ENCODE data around the gene CLIC6. TPM values are rescaled to one million over a fixed set of nuclear protein-coding genes. Genes with fewer than 3 reads are reported as not detected.

The CLIC6 gene
- total and polyA plus RNA-seq, 9 of the 15 experiments (the other 6 are each of a cell fraction or from before 2014, with no cell fraction given), result not detected

DNA sequence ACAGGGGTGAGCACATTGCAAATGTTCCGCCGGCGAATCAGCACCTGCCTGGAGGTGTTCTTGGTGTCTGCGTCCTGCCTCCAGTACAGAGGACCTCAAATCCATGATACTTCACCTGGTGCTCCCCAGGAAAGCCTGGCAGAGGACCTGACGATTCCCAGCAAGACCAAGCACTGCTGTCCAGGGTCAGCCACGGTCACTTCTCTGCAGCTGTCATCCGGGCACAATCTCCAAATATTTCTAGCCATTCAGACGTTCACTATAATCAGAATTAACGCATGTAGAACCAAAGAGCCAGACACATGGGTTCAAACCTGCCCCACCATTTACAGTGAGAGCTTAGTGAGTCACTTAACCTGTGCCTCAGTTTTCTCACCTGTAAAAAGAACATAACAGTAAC is 74.5 kb downstream of the CLIC6 start (continued):
- TF ChIP-seq HSF4 (CRISPR knock-in tag; IDR thresholded peaks at IDR 0.05; ENCODE audit: borderline replicate concordance) (no peak), KAT2B (IDR thresholded peaks at IDR 0.05; ENCODE audit: low read depth, low read length) (no peak)

DNA sequence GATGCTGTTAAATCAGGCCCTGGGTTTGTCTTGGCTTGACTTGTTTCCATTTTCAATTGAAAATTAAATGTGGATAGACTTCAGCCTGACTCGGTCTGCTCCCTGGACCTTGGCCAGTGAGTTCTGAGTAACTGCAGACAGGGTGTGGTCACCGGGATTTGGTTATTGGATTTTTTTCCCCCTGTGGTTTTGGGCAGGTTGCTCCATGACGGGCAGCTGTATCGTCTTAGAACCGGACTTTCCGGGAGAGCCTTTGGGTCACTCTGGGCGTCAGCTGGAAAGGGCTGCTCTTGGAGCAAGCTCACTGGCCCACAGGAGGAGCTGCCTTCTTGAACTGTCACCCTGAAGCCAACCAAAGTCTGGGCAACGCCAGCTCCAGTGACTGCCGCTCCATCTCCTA is 75.0 kb downstream of the CLIC6 start:
- H3K27ac ChIP-seq (ENCODE audit: extremely low read depth, low read depth, low read length), result no peak overlapping the region
- H3K4me2 ChIP-seq (ENCODE audit: insufficient read depth, low read length), result no peak overlapping the region
- FAIRE-seq (no peak), DNase-seq (ENCODE audit: extremely low read depth in 1 of 4, low spot score in 3 of 4) (no peak), ATAC-seq (no peak)
- intact Hi-C loops (cut with micrococcal nuclease) (loop anchor here (2.0 to 10.0 kb wide), 2 partner anchors 461 to 765 kb away; no protein-coding TSS in a partner anchor), in situ Hi-C loops (cut with MboI) (loop anchor here (10.0 kb wide), 2 partner anchors 661 to 1101 kb away; no protein-coding TSS in a partner anchor)
- CTCF ChIA-PET (ENCODE audit: low intra/inter-chr PET ratio), result interaction anchor here (0.6 to 3.0 kb wide), 3 partner anchors 1096 to 1291 kb away, joined by 3 to 14 read pairs (median 4); no protein-coding TSS in a partner anchor
- H3K9me1 ChIP-seq (ENCODE audit: control insufficient read depth, insufficient read depth, low read length), result no peaks in the 10 kb centered on the region
- no peak overlapping the region for H3K4me3 ChIP-seq
- 4% methylated on average over 9 of the region's 9 CpGs for WGBS (ENCODE audit: insufficient coverage, low coverage, missing lambda C conversion rate)
- H3K27me3 ChIP-seq (ENCODE audit: control insufficient read depth in 2 of 2, insufficient read depth in 2 of 2, low read length in 2 of 2), result peaks cover 7 to 41% of the 10 kb centered on the region in 2 experiments
- H3K4me1 ChIP-seq (replicated peaks in 1 of 2; ENCODE audit: control insufficient read depth in 2 of 2, insufficient read depth in 2 of 2, low read length in 2 of 2), result peaks cover 4 to 6% of the 10 kb centered on the region in 2 experiments; a peak in 3 of 5 replicates
- no peak overlapping the region for H2AFZ ChIP-seq (ENCODE audit: low read depth, low read length)
- H3K36me3 ChIP-seq (ENCODE audit: control insufficient read depth, insufficient read depth, low read length), result no peaks in the 10 kb centered on the region
- POLR2A ChIA-PET, result interaction anchor here (0.7 to 0.8 kb wide), 2 partner anchors 37 to 1026 kb away, joined by 3 read pairs; no protein-coding TSS in a partner anchor
- no peak overlapping the region for H3K9ac ChIP-seq (ENCODE audit: insufficient read depth in 1 of 2, low read depth in 2 of 2, low read length in 2 of 2)
- no peaks in the 10 kb centered on the region for H3K79me2 ChIP-seq (ENCODE audit: control insufficient read depth, insufficient read depth, low read length)
- no TSS peak for BruUV-seq (replicated peaks)
- no peaks in the 10 kb centered on the region for H4K20me1 ChIP-seq (replicated peaks; ENCODE audit: control insufficient read depth, insufficient read depth, low read length)
- no peaks in the 10 kb centered on the region for H3K9me3 ChIP-seq (replicated peaks; ENCODE audit: control insufficient read depth, insufficient read depth, low read depth, low read length)
- TF ChIP-seq C11orf30 (IDR thresholded peaks at IDR 0.05; ENCODE audit: low read depth) (no peak), SMAD4 (CRISPR knock-in tag; conservative IDR thresholded peaks at IDR 0.05) (no peak)
- TF ChIP-seq, protein P1, sequence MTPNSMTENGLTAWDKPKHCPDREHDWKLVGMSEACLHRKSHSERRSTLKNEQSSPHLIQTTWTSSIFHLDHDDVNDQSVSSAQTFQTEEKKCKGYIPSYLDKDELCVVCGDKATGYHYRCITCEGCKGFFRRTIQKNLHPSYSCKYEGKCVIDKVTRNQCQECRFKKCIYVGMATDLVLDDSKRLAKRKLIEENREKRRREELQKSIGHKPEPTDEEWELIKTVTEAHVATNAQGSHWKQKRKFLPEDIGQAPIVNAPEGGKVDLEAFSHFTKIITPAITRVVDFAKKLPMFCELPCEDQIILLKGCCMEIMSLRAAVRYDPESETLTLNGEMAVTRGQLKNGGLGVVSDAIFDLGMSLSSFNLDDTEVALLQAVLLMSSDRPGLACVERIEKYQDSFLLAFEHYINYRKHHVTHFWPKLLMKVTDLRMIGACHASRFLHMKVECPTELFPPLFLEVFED (CRISPR knock-in tag; conservative IDR thresholded peaks at IDR 0.05), result no peak
- TF ChIP-seq, protein P2, sequence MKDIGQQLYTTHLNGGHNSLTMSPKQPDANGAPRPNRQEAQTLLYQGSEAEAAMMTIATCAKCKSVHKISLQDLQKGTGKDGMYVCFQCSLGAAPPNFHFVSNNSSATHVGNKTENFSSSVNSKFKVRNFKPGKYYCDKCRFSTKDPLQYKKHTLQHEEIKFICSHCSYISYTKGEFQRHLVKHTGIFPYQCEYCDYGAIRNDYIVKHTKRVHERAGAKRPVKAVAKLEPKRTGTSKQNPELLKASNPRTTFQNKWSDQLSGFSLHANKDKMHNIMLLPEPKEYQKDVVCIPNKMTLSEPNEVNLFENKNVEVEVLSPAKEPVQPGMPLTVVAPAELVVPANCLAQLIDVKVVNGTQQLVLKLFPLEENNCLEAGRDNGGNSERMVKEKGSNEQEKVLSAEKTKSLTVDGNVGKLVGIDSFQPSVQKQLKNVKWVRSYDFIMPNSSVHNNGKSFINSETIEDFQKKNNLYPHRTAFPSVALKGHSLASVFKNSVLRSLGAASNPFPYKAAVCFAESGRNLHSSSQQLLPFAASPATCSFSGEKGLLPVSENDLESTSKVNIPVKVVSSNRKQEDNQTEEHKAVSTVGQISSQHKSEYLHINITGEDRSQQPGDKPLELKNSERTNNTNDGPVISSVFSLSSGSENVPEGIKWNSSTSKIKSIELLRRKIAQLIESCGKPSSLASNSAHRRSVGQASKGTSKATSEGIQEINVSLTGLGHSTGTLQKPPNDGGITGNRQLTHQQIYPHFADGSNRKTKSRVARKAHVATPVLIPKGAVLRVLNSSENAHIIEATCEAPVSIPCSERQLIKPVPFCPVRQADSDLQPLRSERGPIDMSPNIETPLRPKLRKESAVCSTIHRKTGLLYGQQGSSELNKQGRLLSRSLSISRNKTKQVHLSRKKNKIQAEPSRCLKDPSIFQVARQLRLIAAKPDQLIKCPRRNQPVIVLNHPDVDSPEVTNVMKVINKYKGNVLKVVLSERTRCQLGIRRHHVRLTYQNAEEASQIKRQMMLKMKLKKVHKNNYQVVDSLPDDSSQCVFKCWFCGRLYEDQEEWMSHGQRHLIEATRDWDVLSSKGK (CRISPR knock-in tag; IDR thresholded peaks at IDR 0.05), result no peak
- TF ChIP-seq, protein P3, sequence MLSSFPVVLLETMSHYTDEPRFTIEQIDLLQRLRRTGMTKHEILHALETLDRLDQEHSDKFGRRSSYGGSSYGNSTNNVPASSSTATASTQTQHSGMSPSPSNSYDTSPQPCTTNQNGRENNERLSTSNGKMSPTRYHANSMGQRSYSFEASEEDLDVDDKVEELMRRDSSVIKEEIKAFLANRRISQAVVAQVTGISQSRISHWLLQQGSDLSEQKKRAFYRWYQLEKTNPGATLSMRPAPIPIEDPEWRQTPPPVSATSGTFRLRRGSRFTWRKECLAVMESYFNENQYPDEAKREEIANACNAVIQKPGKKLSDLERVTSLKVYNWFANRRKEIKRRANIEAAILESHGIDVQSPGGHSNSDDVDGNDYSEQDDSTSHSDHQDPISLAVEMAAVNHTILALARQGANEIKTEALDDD (IDR thresholded peaks at IDR 0.05), result no peak
